ENCODE results near the gene OR52K1.

DNA sequence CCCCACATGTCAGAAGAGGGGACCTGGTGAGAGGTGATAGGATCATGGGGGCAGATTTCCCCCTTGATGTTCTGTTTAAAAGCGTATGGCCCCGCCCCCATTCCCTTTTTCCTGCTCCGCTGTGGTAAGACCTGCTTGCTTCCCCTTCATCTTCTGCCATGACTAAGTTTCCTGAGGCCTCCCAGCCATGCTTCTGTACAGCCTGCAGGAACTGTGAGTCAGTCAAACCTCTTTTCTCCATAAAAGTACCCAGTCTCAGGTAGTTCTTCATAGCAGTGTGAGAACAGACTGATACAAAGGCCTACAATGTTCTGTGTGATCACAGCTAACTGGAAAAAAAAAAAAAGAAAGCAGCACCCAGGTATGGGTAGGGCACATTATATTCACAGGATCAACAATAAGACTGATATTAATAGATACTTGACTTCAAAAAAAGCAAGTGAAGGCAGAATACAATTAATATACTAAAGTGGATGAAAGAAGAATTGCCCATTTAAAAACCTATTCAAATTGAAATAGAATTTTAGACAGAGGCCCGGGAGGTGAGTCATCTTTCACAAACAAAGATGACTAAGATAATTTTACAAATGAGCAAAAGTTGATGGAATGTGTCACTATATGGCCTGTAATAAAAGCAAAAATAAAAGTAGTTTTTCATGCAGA, 1.7 kb upstream of the OR52K1 start:
- no peak for TF ChIP-seq POLR2A (IDR thresholded peaks at IDR 0.05; ENCODE audit: low read depth, low read length)
- no peak for TF ChIP-seq POLR2AphosphoS5 (IDR thresholded peaks at IDR 0.05; ENCODE audit: low read depth, low read length)
